H1 (cell line): Measurements from ENCODE around the gene CASTOR1. TPM values are rescaled to one million over a fixed set of nuclear protein-coding genes. Genes with fewer than 3 reads are reported as not detected.

Experiments
- CREB1 ChIP-seq: IDR thresholded peaks from 2 replicates; pipeline ENCODE4 v1.6.1; 2012; ENCODE audit warnings: inconsistent platforms
- polyA plus RNA-seq, 7 experiments: library from polyadenylated mRNA; depleted of rRNA in 3 of 7; stranded (reverse) in 5 of 7; unstranded in 2 of 7; fragments of >200 nt in 5 of 7; fragments of 200-250 nt in 2 of 7; gene quantifications; 1 replicate in 5 of 7; 2 replicates in 1 of 7; 4 replicates in 1 of 7; pipeline versions ENCODE4 v1.2.1 to v1.2.3, GENCODE V29; 2011 to 2013; ENCODE audit warnings: missing spikeins in 2 of 7, mixed read lengths in 2 of 7
- total RNA-seq: library from RNA; stranded (reverse); fragmentation: NEBNext Ultra II Directional; extraction: Animal tissue kit (Norgen Biotek cat#: 25700); gene quantifications from 2 replicates; pipeline ENCODE4 v1.2.1, GENCODE V29; 2021
- TF ChIP-seq, protein P1 (sequence below), 3 experiments: IDR thresholded peaks; 1 replicate in 2 of 3; 2 replicates in 1 of 3; pipeline versions ENCODE4 v1.5.1 to v1.6.1; 2011; ENCODE audit warnings: low read length in 3 of 3, mild to moderate bottlenecking in 3 of 3, inconsistent platforms in 2 of 3, low read depth in 1 of 3, moderate library complexity in 1 of 3; ENCODE audit not compliant: insufficient read depth in 1 of 3; ENCODE audit errors: control extremely low read depth in 1 of 3

Gene CASTOR1
- total and polyA plus RNA-seq, 2 of the 8 experiments (the other 6 are each of a cell fraction or from before 2014, with no cell fraction given): 10.3 to 36.0 TPM

DNA sequence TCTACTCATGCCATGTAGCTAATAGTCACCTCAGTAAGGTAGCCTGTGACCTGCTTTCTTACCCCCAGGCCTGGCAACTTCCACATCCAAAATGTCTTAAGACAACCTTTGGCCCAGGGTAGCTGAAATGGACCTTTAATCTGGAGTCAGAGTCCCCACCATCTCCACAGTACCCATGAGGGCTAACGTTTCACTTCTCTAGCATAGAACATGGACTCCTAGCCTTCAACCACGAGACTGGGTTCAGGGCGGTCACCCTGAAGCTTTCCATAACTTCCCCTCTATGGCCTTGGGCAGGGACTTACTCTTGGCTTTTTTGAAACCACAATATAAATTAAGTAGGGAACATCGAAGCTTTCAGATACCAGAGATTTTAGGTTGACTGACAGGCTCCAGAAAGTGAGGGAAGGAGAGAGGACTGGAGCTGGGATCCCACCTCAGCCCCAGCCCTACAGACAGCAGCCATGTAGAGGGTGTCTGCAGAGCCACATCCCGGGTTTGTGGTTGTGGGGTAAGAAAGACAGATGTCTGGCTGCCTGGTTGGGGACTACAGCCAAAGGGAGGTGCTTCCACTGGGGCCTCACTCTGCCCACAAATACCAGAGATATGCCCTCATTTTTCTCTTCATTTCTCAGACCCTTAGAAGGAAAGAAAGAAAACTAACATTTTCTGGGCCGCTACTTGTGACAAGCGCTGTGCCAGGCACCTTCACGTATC lies 34.9 kb upstream of the CASTOR1 start (continued):
- TF ChIP-seq, protein P1, sequence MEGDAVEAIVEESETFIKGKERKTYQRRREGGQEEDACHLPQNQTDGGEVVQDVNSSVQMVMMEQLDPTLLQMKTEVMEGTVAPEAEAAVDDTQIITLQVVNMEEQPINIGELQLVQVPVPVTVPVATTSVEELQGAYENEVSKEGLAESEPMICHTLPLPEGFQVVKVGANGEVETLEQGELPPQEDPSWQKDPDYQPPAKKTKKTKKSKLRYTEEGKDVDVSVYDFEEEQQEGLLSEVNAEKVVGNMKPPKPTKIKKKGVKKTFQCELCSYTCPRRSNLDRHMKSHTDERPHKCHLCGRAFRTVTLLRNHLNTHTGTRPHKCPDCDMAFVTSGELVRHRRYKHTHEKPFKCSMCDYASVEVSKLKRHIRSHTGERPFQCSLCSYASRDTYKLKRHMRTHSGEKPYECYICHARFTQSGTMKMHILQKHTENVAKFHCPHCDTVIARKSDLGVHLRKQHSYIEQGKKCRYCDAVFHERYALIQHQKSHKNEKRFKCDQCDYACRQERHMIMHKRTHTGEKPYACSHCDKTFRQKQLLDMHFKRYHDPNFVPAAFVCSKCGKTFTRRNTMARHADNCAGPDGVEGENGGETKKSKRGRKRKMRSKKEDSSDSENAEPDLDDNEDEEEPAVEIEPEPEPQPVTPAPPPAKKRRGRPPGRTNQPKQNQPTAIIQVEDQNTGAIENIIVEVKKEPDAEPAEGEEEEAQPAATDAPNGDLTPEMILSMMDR (IDR thresholded peaks at IDR 0.05; ENCODE audit: control extremely low read depth in 1 of 3, insufficient read depth in 1 of 3, low read depth in 1 of 3, low read length in 3 of 3): no peak
- no peak for TF ChIP-seq CREB1
- TF ChIP-seq, all 59 proteins: peak for 0
